HG03575 (cell line): ENCODE results near the gene GPC6.
"Not testable (repeated sequence)": the region's sequence is repeated elsewhere in the genome, so short reads cannot be mapped to it uniquely, and the experiment has no call there.

Experiments
- ATAC-seq: cut with Tn5 transposase; IDR thresholded peaks from one replicate; pipeline ENCODE4 v1.9.1; 2021; ENCODE audit not compliant: unreplicated experiment, insufficient number of reproducible peaks, low FRiP score; ENCODE audit errors: extremely low read depth

GPC6 gene

GRCh38 chr13:94201022-94201421 lies 974.4 kb downstream of the GPC6 start:
- no peak for ATAC-seq

- no peak for ATAC-seq
Observed at GRCh38 chr13:94204163-94204562, 977.6 kb downstream of the GPC6 start.

- ATAC-seq = no peak
Observed at GRCh38 chr13:94204946-94205345, 978.3 kb downstream of the GPC6 start.

GRCh38 chr13:94205896-94206295 lies 979.3 kb downstream of the GPC6 start:
- no peak for ATAC-seq

- ATAC-seq = no peak
Observed at GRCh38 chr13:94209117-94209516, 982.5 kb downstream of the GPC6 start.

- ATAC-seq = not testable (repeated sequence)
Observed at GRCh38 chr13:94209913-94210312, 983.3 kb downstream of the GPC6 start.

GRCh38 chr13:94210816-94211215 lies 984.2 kb downstream of the GPC6 start:
- no peak for ATAC-seq

GRCh38 chr13:94212196-94212595 lies 985.6 kb downstream of the GPC6 start:
- ATAC-seq = no peak

- ATAC-seq = no peak
Observed at GRCh38 chr13:94214121-94214520, 987.5 kb downstream of the GPC6 start.

GRCh38 chr13:94214975-94215374 lies 988.4 kb downstream of the GPC6 start:
- ATAC-seq = no peak

- ATAC-seq = no peak
Observed at GRCh38 chr13:94216476-94216875, 989.9 kb downstream of the GPC6 start.

- ATAC-seq = no peak
Observed at GRCh38 chr13:94217370-94217769, 990.8 kb downstream of the GPC6 start.

GRCh38 chr13:94218537-94218936 lies 991.9 kb downstream of the GPC6 start:
- no peak for ATAC-seq

GRCh38 chr13:94218951-94219350 lies 992.3 kb downstream of the GPC6 start:
- no peak for ATAC-seq

- no peak for ATAC-seq
Observed at GRCh38 chr13:94224670-94225069, 998.1 kb downstream of the GPC6 start.

- ATAC-seq = no peak
Observed at GRCh38 chr13:94227255-94227879, 1000.8 kb downstream of the GPC6 start.

GRCh38 chr13:94228763-94229162 lies 1002.2 kb downstream of the GPC6 start:
- ATAC-seq = no peak

- ATAC-seq = no peak
Observed at GRCh38 chr13:94232161-94232950, 1005.7 kb downstream of the GPC6 start.

GRCh38 chr13:94232956-94233355 lies 1006.3 kb downstream of the GPC6 start:
- ATAC-seq = no peak

- no peak for ATAC-seq
Observed at GRCh38 chr13:94233401-94233800, 1006.8 kb downstream of the GPC6 start.

GRCh38 chr13:94233837-94234236 lies 1007.2 kb downstream of the GPC6 start:
- no peak for ATAC-seq
